Suprapubic skin (tissue), 4 donors: ENCODE results near the gene ERICH2.

Source experiments
- EP300 ChIP-seq: sonication (generic); formaldehyde crosslinking; IDR thresholded peaks from one replicate; pipeline ENCODE4 v1.6.1; 2017; ENCODE audit warnings: antibody characterized with exemption
- POLR2A ChIP-seq, 2 donors: fragments of 450-650 bp; IDR thresholded peaks; one replicate each; pipeline ENCODE4 v1.6.1; 2017; ENCODE audit warnings: antibody characterized with exemption in 2 of 2, mild to moderate bottlenecking in 2 of 2, moderate library complexity in 2 of 2
- POLR2AphosphoS5 ChIP-seq, 3 donors: sonication (generic); formaldehyde crosslinking; IDR thresholded peaks; one replicate each; pipeline ENCODE4 v1.6.1; 2017; ENCODE audit warnings: antibody characterized with exemption in 3 of 3
- TF ChIP-seq, protein P1 (sequence below), 2 donors: fragments of 200-600 bp in 1 of 2; fragments of 450-650 bp in 1 of 2; sonication (generic) in 1 of 2; IDR thresholded peaks; one replicate each; pipeline ENCODE4 v1.5.1; 2016 to 2019; ENCODE audit warnings: antibody characterized with exemption in 2 of 2, mild to moderate bottlenecking in 1 of 2, moderate library complexity in 1 of 2

- TF ChIP-seq, protein P1, sequence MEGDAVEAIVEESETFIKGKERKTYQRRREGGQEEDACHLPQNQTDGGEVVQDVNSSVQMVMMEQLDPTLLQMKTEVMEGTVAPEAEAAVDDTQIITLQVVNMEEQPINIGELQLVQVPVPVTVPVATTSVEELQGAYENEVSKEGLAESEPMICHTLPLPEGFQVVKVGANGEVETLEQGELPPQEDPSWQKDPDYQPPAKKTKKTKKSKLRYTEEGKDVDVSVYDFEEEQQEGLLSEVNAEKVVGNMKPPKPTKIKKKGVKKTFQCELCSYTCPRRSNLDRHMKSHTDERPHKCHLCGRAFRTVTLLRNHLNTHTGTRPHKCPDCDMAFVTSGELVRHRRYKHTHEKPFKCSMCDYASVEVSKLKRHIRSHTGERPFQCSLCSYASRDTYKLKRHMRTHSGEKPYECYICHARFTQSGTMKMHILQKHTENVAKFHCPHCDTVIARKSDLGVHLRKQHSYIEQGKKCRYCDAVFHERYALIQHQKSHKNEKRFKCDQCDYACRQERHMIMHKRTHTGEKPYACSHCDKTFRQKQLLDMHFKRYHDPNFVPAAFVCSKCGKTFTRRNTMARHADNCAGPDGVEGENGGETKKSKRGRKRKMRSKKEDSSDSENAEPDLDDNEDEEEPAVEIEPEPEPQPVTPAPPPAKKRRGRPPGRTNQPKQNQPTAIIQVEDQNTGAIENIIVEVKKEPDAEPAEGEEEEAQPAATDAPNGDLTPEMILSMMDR (IDR thresholded peaks at IDR 0.05) = no peak
- TF ChIP-seq POLR2A (IDR thresholded peaks at IDR 0.05) (no peak), POLR2AphosphoS5 (IDR thresholded peaks at IDR 0.05) (no peak), EP300 (no peak)
Measured at GRCh38 chr2:170846314-170846713, 76.1 kb downstream of the ERICH2 start.
